ENCODE data around the gene SCN7A.
"Not testable (repeated sequence)": the region's sequence is repeated elsewhere in the genome, so short reads cannot be mapped to it uniquely, and the experiment has no call there.

The SCN7A gene

GRCh38 chr2:166454006-166454595 lies 39.9 kb downstream of the SCN7A start:
- no peak for DNase-seq (ENCODE audit: low read depth in 3 of 3, low spot score in 1 of 3)

GRCh38 chr2:166451468-166451867 lies 42.6 kb downstream of the SCN7A start:
- DNase-seq (ENCODE audit: low read depth in 3 of 3, low spot score in 1 of 3): no peak

- DNase-seq (ENCODE audit: low read depth in 3 of 3, low spot score in 1 of 3): no peak
Measured at GRCh38 chr2:166449439-166449838, 44.6 kb downstream of the SCN7A start.

GRCh38 chr2:166448106-166448505 lies 45.9 kb downstream of the SCN7A start:
- DNase-seq (ENCODE audit: low read depth in 3 of 3, low spot score in 1 of 3): no peak

GRCh38 chr2:166444306-166444705 lies 49.7 kb downstream of the SCN7A start:
- no peak for DNase-seq (ENCODE audit: low read depth in 3 of 3, low spot score in 1 of 3)

GRCh38 chr2:166440313-166440712 lies 53.7 kb downstream of the SCN7A start:
- DNase-seq (ENCODE audit: low read depth in 3 of 3, low spot score in 1 of 3): no peak

GRCh38 chr2:166439078-166439477 lies 55.0 kb downstream of the SCN7A start:
- DNase-seq (ENCODE audit: low read depth in 3 of 3, low spot score in 1 of 3): no peak

- no peak for DNase-seq (ENCODE audit: low read depth in 3 of 3, low spot score in 1 of 3)
Measured at GRCh38 chr2:166436976-166437375, 57.1 kb downstream of the SCN7A start.

- DNase-seq (ENCODE audit: low read depth in 3 of 3, low spot score in 1 of 3): no peak
Measured at GRCh38 chr2:166436189-166436588, 57.9 kb downstream of the SCN7A start.

GRCh38 chr2:166434491-166434890 lies 59.6 kb downstream of the SCN7A start:
- DNase-seq (ENCODE audit: low read depth in 3 of 3, low spot score in 1 of 3): no peak

- DNase-seq (ENCODE audit: low read depth in 3 of 3, low spot score in 1 of 3): no peak
Measured at GRCh38 chr2:166433457-166433856, 60.6 kb downstream of the SCN7A start.

- DNase-seq (ENCODE audit: low read depth in 3 of 3, low spot score in 1 of 3): no peak
Measured at GRCh38 chr2:166432331-166432730, 61.7 kb downstream of the SCN7A start.

GRCh38 chr2:166424841-166425240 lies 69.2 kb downstream of the SCN7A start:
- DNase-seq (ENCODE audit: low read depth in 3 of 3, low spot score in 1 of 3): no peak

- DNase-seq (ENCODE audit: low read depth in 3 of 3, low spot score in 1 of 3): no peak
Measured at GRCh38 chr2:166419616-166419934, 74.5 kb downstream of the SCN7A start.

GRCh38 chr2:166418853-166419615 lies 75.0 kb downstream of the SCN7A start:
- no peak for DNase-seq (ENCODE audit: low read depth in 3 of 3, low spot score in 1 of 3)

GRCh38 chr2:166417669-166418068 lies 76.4 kb downstream of the SCN7A start:
- no peak for DNase-seq (ENCODE audit: low read depth in 3 of 3, low spot score in 1 of 3)

GRCh38 chr2:166413255-166413654 lies 80.8 kb downstream of the SCN7A start:
- no peak for DNase-seq (ENCODE audit: low read depth in 3 of 3, low spot score in 1 of 3)

GRCh38 chr2:166411473-166412230 lies 82.4 kb downstream of the SCN7A start:
- DNase-seq (ENCODE audit: low read depth in 3 of 3, low spot score in 1 of 3): no peak

- DNase-seq (ENCODE audit: low read depth in 3 of 3, low spot score in 1 of 3): no peak
Measured at GRCh38 chr2:166410828-166411472, 83.1 kb downstream of the SCN7A start.

- DNase-seq (ENCODE audit: low read depth in 3 of 3, low spot score in 1 of 3): not testable (repeated sequence)
Measured at GRCh38 chr2:166407746-166408145, 86.3 kb downstream of the SCN7A start.

- no peak for DNase-seq (ENCODE audit: low read depth in 3 of 3, low spot score in 1 of 3)
Measured at GRCh38 chr2:166406374-166406773, 87.7 kb downstream of the SCN7A start.

GRCh38 chr2:166405569-166405926 lies 88.5 kb downstream of the SCN7A start:
- no peak for DNase-seq (ENCODE audit: low read depth in 3 of 3, low spot score in 1 of 3)
